HG02840 (cell line): ENCODE measurements around the gene PLA1A.
"Not testable (repeated sequence)": the region's sequence is repeated elsewhere in the genome, so short reads cannot be mapped to it uniquely, and the experiment has no call there.

Experiments used
- ATAC-seq: cut with Tn5 transposase; IDR thresholded peaks from one replicate; pipeline ENCODE4 v1.9.1; 2021; ENCODE audit warnings: mild to moderate bottlenecking, moderate library complexity, moderate number of reproducible peaks; ENCODE audit not compliant: unreplicated experiment, low FRiP score

Gene PLA1A

GRCh38 chr3:119575507-119575906 is 22.2 kb upstream of the PLA1A start:
- ATAC-seq: no peak

- peak; percentile 54 for ATAC-seq
Measured at GRCh38 chr3:119579366-119580066, 18.2 kb upstream of the PLA1A start, which contains the start of gene ADPRH. Gene ADPRH (plus strand): TSS chr3:119579492. CDS start chr3:119582170, 2,678 bp downstream.

GRCh38 chr3:119580067-119580760 is 17.5 kb upstream of the PLA1A start:
- ATAC-seq: peak; percentile 61

DNA sequence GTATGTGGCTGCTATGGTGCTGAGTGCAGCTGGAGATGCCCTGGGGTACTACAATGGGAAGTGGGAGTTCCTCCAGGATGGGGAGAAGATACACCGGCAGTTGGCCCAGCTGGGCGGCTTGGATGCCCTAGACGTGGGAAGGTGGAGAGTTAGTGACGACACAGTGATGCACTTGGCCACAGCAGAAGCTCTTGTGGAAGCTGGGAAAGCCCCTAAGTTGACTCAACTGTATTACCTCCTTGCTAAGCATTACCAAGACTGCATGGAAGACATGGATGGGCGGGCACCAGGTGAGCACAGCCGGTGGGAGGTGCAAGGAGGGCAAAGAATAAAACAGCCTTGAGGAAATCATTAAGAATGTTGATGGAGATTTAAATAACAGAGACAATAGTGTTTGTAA is 15.5 kb upstream of the PLA1A start:
- ATAC-seq: no peak

DNA sequence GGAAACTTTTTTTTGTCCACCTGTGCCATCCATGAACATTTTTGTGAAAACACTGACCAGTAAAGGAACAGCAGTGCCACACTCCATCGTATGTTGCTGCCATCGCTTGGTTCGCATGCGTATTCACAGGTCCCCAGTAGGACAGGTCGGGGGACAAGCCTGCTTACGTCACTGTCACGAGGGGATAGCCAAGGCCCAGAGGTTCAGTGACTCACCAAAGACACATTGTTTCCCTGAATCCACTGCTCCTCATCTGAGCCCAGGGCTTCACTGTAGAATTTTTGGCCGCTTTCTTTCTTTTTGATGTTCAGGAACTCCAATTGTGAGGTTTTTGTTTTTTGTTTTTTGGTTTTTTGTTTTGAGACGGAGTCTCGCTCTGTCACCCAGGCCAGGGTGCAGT is 12.5 kb upstream of the PLA1A start:
- ATAC-seq: no peak

GRCh38 chr3:119585856-119586570 is 11.7 kb upstream of the PLA1A start:
- no peak for ATAC-seq

DNA sequence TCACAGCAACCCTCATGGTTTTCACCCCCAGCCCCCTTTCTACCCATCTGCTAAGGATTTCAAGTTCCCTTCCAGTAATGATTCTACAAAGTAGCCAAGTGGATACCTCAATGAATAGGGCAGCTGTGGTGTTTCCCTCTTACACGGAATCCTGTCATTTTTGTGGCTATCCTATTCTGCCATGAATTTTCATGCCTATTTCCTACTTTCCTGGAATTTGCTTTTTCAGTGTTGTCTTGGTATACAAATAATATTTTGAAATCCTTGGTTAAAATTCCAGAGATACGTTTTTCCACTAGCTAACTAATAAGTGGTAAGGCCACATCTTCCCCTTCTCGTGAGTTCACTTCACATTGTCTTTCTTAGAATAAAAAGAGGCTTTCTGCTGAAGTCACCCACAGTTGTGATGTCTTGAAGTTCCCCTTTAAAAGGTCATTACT is 10.9 kb upstream of the PLA1A start:
- no peak for ATAC-seq

GRCh38 chr3:119588112-119588511 is 9.6 kb upstream of the PLA1A start:
- ATAC-seq: no peak

DNA sequence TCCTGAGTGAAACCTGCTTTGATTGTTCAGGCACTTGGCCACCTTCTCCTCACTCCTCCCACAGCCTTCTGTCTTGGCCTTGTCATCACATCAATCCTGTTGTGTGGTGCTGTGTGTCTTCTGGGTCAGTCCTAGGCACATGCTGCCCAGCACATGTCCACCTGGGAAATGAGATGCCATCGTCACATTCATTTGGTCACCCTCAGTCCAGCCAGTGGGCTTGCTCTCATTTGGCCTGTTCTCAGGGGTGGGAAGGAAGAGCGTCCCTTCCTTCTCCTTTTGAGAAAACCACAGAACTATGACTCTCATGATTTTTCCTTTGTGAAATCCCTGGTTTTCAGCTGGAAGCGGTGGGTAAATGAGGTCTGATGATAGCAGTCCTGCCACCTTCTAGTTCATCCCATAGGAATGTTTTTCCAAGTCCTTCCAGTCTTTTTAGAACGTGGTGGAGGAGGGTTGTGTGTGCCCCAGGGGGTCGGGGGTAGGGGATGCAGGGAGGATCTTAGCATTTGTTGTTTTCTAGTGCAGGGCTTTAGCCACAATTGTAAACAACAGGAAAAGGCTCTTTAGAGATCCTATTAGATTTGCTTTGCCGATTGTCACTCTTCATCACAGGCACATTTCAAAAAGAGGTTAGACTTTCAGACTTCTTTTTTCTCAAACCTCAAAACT is 8.4 kb upstream of the PLA1A start:
- no peak for ATAC-seq

DNA sequence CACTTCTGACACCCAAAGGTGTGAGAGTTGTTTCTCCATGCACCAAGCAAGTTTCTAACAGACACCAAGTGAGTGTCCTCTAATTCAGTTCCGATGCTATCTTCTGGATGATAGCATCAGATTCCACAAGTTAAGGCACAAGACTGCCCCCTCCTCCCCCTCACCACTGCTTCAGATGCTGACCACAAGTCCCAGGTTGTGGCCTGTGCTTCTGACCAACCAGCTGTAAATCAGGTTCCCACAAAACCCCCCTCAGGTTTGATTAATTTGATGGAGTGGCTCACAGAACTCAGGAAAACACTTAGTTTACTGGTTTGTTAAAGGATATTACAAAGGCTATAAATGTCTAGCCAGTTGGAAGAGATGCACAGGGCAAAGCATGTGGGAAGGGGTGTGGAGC is 7.0 kb upstream of the PLA1A start:
- ATAC-seq: no peak

- ATAC-seq: no peak
Measured at GRCh38 chr3:119592861-119593260, 4.8 kb upstream of the PLA1A start.

- no peak for ATAC-seq
Measured at GRCh38 chr3:119594066-119594465, 3.6 kb upstream of the PLA1A start.

DNA sequence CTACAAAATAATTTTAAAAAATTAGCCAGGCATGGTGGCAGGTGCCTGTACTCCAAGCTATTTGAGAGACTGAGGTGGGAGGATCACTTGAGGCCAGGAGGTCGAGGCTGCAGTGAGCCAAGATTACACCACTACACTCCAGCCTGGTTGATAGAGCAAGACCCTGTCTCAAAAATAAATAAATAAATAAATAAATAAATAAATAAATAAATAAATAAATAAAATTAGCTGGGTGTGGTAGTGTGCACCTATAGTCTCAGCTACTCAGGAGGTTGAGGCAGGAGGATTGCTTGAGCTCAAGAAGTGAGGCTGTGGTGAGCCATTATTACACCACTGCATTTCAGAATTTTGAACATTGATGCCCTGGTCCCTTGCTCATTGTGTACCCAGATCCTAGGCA is 2.8 kb upstream of the PLA1A start:
- not testable (repeated sequence) for ATAC-seq

DNA sequence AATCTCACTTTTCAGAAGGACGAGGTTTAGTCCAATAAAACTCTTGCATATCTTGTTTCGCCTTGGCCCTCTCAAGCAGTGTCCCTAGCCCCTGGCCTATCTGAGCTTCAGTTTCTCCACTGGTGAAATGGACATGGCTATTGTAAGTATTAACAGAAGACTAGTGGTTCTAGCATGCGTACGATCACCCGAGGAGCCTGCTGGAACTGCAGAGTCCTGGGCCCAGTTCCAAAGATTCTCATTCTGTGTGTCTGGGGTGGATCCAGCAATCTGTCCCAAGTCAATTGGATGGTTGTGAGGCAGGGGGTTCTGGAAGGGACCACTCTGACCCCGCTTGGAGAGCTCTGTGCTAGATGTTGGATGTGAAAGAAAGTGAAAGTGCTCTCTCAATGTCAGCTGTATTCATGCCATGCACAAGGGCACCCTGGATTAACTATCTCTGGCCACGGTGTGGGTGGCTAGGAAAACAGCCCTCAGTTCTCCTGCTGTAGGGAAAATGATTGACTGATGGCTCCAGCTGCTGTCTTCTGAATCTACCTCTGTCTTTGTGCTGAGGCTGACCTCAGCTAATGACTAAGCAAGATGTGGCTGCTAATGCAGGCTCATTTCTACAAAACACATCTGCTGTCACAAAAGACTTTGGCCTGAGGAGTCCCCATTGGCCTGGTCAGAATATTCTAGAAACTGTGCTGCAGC is 1.9 kb upstream of the PLA1A start:
- ATAC-seq: no peak

DNA sequence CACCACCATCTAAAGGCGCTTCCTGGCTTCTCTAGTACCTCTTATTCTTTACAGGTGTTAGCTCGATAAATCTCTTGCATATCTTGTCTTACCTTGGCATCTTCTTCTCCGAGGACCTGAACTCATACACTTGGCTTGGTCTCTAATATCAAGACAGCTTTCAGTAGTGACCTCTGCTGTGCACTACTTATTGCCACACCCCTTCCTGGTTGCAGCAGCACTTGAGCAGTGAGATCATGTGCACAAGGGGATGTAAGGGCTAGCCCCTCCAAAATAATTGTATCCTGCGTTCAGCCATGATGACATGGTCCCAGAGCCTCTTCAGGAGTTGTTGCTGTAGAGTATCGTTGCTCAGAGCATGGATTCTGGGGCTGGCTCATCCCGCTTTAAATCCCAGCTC is 1.3 kb upstream of the PLA1A start:
- ATAC-seq: no peak

DNA sequence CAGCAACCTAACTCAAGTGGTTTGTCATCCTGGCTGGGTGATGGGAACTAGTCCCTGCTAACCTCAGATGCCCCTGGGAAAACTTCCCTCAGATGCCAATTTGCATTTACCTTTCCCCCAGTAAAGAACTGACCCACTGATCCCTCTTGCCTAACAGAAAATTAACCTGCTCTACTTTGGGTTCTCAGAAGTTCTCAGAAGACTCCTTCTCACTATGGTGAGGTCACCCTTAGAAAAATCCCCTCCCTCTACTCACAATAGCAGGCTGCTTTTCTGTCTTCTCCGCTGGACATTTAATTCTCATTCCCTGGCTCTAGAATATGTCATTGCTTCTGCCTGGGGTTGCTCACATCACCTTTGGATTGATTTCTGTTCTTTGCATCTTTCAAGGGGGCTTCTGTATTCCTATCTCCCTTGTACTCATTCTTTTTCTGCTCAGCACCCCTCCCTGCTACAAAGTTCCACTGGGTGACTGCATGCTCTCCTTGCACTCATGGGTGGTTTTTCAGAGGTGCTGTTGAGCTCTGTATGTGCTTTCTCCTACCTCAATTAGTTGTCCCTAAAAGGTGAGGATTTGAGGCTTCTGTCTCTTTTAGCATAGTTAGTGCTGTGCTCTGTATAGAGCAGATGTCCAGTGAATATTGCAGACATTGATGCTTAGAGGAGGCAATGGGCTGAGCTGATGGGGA is 869 bp downstream of the PLA1A start:
- peak; percentile 47 for ATAC-seq

DNA sequence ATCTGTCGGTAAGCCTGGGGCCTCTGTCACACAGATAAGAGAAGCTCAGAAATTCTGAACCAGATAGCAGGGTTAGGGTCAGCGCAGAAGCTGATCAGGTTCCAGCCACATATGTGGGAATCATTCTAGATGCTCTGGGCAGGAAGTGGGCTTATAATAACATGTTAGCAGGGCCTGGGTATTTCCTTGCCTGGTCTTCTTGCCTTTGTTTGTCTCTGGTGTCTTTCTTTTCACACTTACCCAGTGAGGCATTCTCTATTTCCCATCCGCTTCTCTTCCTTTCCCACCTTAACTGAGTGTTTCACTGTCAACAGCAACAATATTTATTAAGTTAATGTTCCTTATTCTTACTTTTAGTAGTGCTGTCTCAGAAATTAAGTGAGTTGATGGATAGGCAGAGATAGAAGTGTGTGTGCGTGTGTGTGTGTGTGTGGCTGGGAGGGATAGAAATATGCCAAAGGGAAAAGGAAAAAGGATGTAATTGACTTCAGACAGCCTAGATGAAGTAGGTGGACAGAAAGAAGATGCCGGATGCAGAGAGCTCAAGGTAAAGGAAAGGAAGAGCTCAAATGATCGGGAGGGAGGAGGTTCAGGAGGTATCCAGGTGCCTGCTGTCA is 2.0 kb downstream of the PLA1A start:
- ATAC-seq: no peak

DNA sequence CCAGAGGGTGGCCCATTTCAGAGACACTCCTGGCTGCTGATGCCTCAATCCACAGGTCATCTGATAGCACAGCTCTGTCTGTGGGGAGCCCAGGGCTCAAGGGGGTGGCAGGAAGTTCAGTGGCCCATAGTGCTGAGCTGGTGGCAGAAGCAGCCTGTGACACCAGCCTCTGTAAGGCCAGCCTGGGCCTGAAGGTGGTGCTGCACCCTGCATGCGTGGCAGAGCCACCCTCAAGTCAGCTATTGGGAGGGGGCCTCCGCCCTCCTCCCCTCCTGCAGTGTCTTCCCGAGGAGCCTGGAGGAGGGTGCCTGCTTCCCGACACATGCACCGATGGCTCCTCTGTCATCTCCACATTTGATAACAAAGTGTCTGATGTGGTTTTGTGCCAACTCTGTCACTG is 3.0 kb downstream of the PLA1A start:
- ATAC-seq: no peak

DNA sequence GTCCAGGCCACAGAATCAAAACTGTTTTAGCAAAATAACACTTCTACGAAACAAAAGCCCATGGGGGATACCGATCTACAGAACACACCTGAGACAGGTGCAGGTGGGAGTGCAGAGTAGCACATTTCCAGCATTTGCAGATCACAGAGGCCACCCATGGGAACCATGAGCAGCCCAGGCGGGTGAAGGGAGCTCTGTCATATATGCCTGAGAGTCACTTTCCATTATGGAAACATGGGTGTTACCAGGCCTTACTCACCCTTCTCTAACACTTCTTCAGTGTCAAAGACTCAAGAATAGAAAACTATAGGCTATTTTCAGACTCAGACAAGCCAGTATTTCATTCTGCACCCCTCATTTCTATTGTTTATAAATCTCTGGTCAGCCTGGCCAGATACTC is 3.5 kb downstream of the PLA1A start:
- no peak for ATAC-seq
